Smooth muscle cell (in vitro differentiated cells): ENCODE results near the gene C13orf42. TPM values are rescaled to one million over a fixed set of nuclear protein-coding genes. Genes with fewer than 3 reads are reported as not detected.

Experiments
- DNase-seq: peaks from one replicate; lab custom pipeline; 2025; ENCODE audit not compliant: unreplicated experiment; lab: John Stamatoyannopoulos, UW
- H2AFZ ChIP-seq: fragments of 200-600 bp; sonication (generic); 2 replicates; pipeline ENCODE4 v1.6.0; 2016; ENCODE audit warnings: antibody characterized with exemption, low read depth, mild to moderate bottlenecking
- H3F3A ChIP-seq: fragments of 200-600 bp; sonication (generic); 2 replicates; pipeline ENCODE4 v1.6.0; 2017; ENCODE audit warnings: antibody characterized with exemption, low read depth
- H3K27ac ChIP-seq: fragments of 200-600 bp; sonication (generic); 2 replicates; pipeline ENCODE4 v1.5.1; 2016; ENCODE audit warnings: low read depth, mild to moderate bottlenecking
- H3K27me3 ChIP-seq: fragments of 200-600 bp; sonication (generic); 2 replicates; pipeline ENCODE4 v1.6.1; 2016; ENCODE audit warnings: low read depth, mild to moderate bottlenecking
- H3K36me3 ChIP-seq: fragments of 200-600 bp; sonication (generic); 2 replicates; pipeline ENCODE4 v1.5.1; 2016; ENCODE audit warnings: low read depth
- H3K4me1 ChIP-seq: fragments of 200-600 bp; sonication (generic); 2 replicates; pipeline ENCODE4 v1.5.1; 2016; ENCODE audit warnings: low read depth
- H3K4me2 ChIP-seq: fragments of 200-600 bp; sonication (generic); 2 replicates; pipeline ENCODE4 v1.6.0; 2016; ENCODE audit warnings: mild to moderate bottlenecking
- H3K4me3 ChIP-seq: fragments of 200-600 bp; sonication (generic); 2 replicates; pipeline ENCODE4 v1.5.1; 2016; ENCODE audit warnings: mild to moderate bottlenecking
- H3K79me2 ChIP-seq: fragments of 200-600 bp; sonication (generic); 2 replicates; pipeline ENCODE4 v1.6.0; 2016; ENCODE audit warnings: low read depth, mild to moderate bottlenecking
- H3K9ac ChIP-seq: fragments of 200-600 bp; sonication (generic); 2 replicates; pipeline ENCODE4 v1.6.0; 2016; ENCODE audit warnings: low read depth
- H3K9me3 ChIP-seq: fragments of 200-600 bp; sonication (generic); replicated peaks from 2 replicates; pipeline ENCODE4 v1.5.1; 2016; ENCODE audit warnings: low read depth
- H4K20me1 ChIP-seq: fragments of 200-600 bp; sonication (generic); 2 replicates; pipeline ENCODE4 v1.6.0; 2016; ENCODE audit warnings: low read depth
- CTCF ChIP-seq: fragments of 200-600 bp; sonication (generic); IDR thresholded peaks from 2 replicates; pipeline ENCODE4 v1.5.1; 2017; ENCODE audit warnings: borderline replicate concordance, mild to moderate bottlenecking, antibody characterized with exemption; ENCODE audit not compliant: insufficient read depth, poor library complexity, severe bottlenecking
- WGBS: methylation state at CpG from one replicate; pipeline ENCODE4 v1.1.7; 2016; ENCODE audit warnings: low lambda C conversion rate; 5-methylcytosine and 5-hydroxymethylcytosine counted together
- polyA plus RNA-seq: library from polyadenylated mRNA; unstranded; fragments of >200 nt; fragmentation: Nextera tagmentation; extraction: Ambion mirVana; gene quantifications from 2 replicates; pipeline ENCODE4 v1.2.1, GENCODE V29; 2016
- total RNA-seq: library from RNA; depleted of rRNA; stranded (reverse); fragments of >200 nt; gene quantifications from 2 replicates; pipeline ENCODE4 v1.2.3, GENCODE V29; 2014

Gene C13orf42
- total and polyA plus RNA-seq, 2 experiments from 2014 or later, result not detected

- WGBS, result 82% methylated on average over 9 of the region's 9 CpGs
- Histone ChIP-seq H3K79me2 (no peaks in the 10 kb centered on the region), H3K4me1 (no peaks in the 10 kb centered on the region), H3K4me3 (no peak overlapping the region), H3K36me3 (no peaks in the 10 kb centered on the region), H3K27me3 (peaks cover 19% of the 10 kb centered on the region), H3K9me3 (no peaks in the 10 kb centered on the region), H3K27ac (no peak overlapping the region), H3K4me2 (no peak overlapping the region), H3K9ac (no peak overlapping the region), H4K20me1 (no peaks in the 10 kb centered on the region), H2AFZ (no peak overlapping the region), H3F3A (no peaks in the 10 kb centered on the region)
- no peak for TF ChIP-seq CTCF
- DNase-seq, result no peak
Observed at GRCh38 chr13:51067210-51067701, 43.8 kb downstream of the C13orf42 start.

- Histone ChIP-seq H3K79me2 (no peaks in the 10 kb centered on the region), H4K20me1 (no peaks in the 10 kb centered on the region), H3K36me3 (no peaks in the 10 kb centered on the region), H3K27me3 (peaks cover 28% of the 10 kb centered on the region), H3K27ac (no peak overlapping the region), H3K4me3 (no peak overlapping the region), H3K9ac (no peak overlapping the region), H3K4me1 (no peaks in the 10 kb centered on the region), H2AFZ (no peak overlapping the region), H3F3A (no peaks in the 10 kb centered on the region), H3K4me2 (peak overlapping the region; percentile 32), H3K9me3 (no peaks in the 10 kb centered on the region)
- WGBS, result 50% methylated on average over 15 of the region's 15 CpGs
- no peak for DNase-seq
- no peak for TF ChIP-seq CTCF
Observed at GRCh38 chr13:51066091-51066831, 44.8 kb downstream of the C13orf42 start.

GRCh38 chr13:51065372-51066090 is 45.5 kb downstream of the C13orf42 start:
- H3F3A ChIP-seq, result no peaks in the 10 kb centered on the region
- 95% methylated on average over 10 of the region's 10 CpGs for WGBS
- H3K9ac ChIP-seq, result no peak overlapping the region

More at GRCh38 chr13:51065372-51066090, 45.5 kb downstream of the C13orf42 start:
- no peak overlapping the region for H3K4me2 ChIP-seq
- H4K20me1 ChIP-seq, result no peaks in the 10 kb centered on the region
- no peak overlapping the region for H3K4me3 ChIP-seq
- no peaks in the 10 kb centered on the region for H3K9me3 ChIP-seq
- DNase-seq, result no peak
- no peak overlapping the region for H2AFZ ChIP-seq
- no peaks in the 10 kb centered on the region for H3K79me2 ChIP-seq
- peaks cover 28% of the 10 kb centered on the region for H3K27me3 ChIP-seq
- no peak overlapping the region for H3K27ac ChIP-seq
- H3K4me1 ChIP-seq, result no peaks in the 10 kb centered on the region
- TF ChIP-seq CTCF, result no peak
- H3K36me3 ChIP-seq, result no peaks in the 10 kb centered on the region
